T-helper 9 cell (primary cell): Measurements from ENCODE around the gene SSTR3.
"Not testable (repeated sequence)": the region's sequence is repeated elsewhere in the genome, so short reads cannot be mapped to it uniquely, and the experiment has no call there.

Experiments used
- DNase-seq: peaks from one replicate; pipeline ENCODE4 v3.0.0-alpha.2; 2020

Gene SSTR3

GRCh38 chr22:37241351-37242142 is 29.3 kb upstream of the SSTR3 start:
- no peak for DNase-seq

GRCh38 chr22:37240941-37241320 is 28.7 kb upstream of the SSTR3 start:
- no peak for DNase-seq

- no peak for DNase-seq
Observed at GRCh38 chr22:37240240-37240940, 28.1 kb upstream of the SSTR3 start.

- DNase-seq: no peak
Observed at GRCh38 chr22:37239336-37240239, 27.3 kb upstream of the SSTR3 start.

GRCh38 chr22:37237371-37238268 is 25.3 kb upstream of the SSTR3 start:
- DNase-seq: no peak

GRCh38 chr22:37235897-37236607 is 23.8 kb upstream of the SSTR3 start:
- no peak for DNase-seq

- no peak for DNase-seq
Observed at GRCh38 chr22:37234736-37235711, 22.7 kb upstream of the SSTR3 start.

- no peak for DNase-seq
Observed at GRCh38 chr22:37233751-37234631, 21.7 kb upstream of the SSTR3 start.

- not testable (repeated sequence) for DNase-seq
Observed at GRCh38 chr22:37233371-37233750, 21.1 kb upstream of the SSTR3 start.

GRCh38 chr22:37232140-37232998 is 20.1 kb upstream of the SSTR3 start:
- no peak for DNase-seq

- no peak for DNase-seq
Observed at GRCh38 chr22:37231406-37232139, 19.3 kb upstream of the SSTR3 start.

- no peak for DNase-seq
Observed at GRCh38 chr22:37230673-37231405, 18.6 kb upstream of the SSTR3 start.

GRCh38 chr22:37229805-37230672 is 17.8 kb upstream of the SSTR3 start:
- DNase-seq: peak; percentile 85

GRCh38 chr22:37229012-37229804 is 16.9 kb upstream of the SSTR3 start:
- no peak for DNase-seq
